MM.1S (cell line): ENCODE measurements around the gene MRPS23.

Experiments used
- EZH2 ChIP-seq: fragments of 300-600 bp; sonication (generic); optimal IDR thresholded peaks from 2 replicates; pipeline ENCODE3; 2017; ENCODE audit warnings: low read depth, mild to moderate bottlenecking, antibody characterized with exemption, low read length, mixed read lengths
- TF ChIP-seq, protein P1 (sequence below): fragments of 300-600 bp; sonication (generic); IDR thresholded peaks from 2 replicates; pipeline ENCODE4 v1.5.1; 2016; ENCODE audit warnings: antibody characterized with exemption, low read length, mixed read lengths

DNA sequence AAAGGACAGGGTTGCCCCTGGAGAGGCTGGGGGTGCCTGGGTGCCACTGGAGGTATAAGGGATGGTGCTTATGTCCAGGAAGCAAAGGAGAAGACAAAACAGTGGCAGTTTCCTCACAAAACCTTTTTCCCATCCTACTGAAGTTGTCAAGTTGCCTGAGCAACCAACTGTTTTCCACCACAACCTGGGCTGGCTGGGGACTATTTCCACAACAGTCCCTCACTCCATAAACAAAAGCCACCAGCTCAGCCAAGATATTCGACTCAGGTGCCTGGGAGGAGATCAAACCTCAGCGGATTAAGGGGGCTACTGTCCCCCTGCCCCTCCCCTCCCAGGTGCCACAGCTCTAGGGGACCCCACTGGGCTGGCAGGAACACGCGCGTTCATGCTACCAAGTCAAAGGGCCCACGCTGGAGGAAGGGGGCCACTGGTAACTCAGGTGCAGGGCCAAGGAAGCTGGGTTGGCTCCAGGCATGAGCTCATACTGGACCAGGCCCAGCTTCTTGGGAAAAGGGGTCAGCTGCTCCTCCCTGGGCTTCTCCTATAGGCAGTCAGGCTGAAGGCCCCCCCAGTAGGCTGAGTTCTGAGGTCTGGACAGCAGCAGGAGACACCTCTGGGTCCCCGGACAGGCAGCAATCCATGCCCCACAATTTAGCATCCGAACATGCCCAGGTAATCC is 45.7 kb upstream of the MRPS23 start:
- TF ChIP-seq, protein P1, sequence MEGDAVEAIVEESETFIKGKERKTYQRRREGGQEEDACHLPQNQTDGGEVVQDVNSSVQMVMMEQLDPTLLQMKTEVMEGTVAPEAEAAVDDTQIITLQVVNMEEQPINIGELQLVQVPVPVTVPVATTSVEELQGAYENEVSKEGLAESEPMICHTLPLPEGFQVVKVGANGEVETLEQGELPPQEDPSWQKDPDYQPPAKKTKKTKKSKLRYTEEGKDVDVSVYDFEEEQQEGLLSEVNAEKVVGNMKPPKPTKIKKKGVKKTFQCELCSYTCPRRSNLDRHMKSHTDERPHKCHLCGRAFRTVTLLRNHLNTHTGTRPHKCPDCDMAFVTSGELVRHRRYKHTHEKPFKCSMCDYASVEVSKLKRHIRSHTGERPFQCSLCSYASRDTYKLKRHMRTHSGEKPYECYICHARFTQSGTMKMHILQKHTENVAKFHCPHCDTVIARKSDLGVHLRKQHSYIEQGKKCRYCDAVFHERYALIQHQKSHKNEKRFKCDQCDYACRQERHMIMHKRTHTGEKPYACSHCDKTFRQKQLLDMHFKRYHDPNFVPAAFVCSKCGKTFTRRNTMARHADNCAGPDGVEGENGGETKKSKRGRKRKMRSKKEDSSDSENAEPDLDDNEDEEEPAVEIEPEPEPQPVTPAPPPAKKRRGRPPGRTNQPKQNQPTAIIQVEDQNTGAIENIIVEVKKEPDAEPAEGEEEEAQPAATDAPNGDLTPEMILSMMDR: no peak
- no peak for TF ChIP-seq EZH2
